Measurements from ENCODE around the gene MCU. TPM values are rescaled to one million over a fixed set of nuclear protein-coding genes. Genes with fewer than 3 reads are reported as not detected.
"Not testable (repeated sequence)": the region's sequence is repeated elsewhere in the genome, so short reads cannot be mapped to it uniquely, and the experiment has no call there.

MCU gene
- polyA plus RNA-seq, 1 of the 3 experiments (the other 2 are of a cell fraction) = 20.6 TPM

DNA sequence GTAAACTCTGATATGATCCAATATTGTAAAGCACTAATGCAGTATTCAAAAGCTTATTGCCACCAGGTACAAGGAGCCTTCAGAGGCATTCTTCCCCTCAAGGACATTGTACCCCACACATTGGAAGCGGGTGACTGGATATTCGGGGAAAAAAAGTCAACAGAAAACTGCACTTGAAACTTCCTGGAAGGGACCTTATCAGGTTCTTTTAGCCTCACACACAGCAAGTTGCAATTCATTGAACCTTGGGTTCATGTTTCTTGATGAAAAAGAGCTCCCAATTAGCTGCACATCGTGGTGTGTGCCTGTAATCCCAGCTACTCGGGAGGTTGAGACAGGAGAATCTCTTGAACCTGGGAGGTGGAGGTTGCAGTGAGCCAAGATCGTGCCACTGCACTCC is 49.6 kb upstream of the MCU start (continued):
- TF ChIP-seq, protein P1, sequence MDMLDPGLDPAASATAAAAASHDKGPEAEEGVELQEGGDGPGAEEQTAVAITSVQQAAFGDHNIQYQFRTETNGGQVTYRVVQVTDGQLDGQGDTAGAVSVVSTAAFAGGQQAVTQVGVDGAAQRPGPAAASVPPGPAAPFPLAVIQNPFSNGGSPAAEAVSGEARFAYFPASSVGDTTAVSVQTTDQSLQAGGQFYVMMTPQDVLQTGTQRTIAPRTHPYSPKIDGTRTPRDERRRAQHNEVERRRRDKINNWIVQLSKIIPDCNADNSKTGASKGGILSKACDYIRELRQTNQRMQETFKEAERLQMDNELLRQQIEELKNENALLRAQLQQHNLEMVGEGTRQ (IDR thresholded peaks at IDR 0.05; ENCODE audit: borderline replicate concordance, low read depth, low read length) = no peak
- no peak for TF ChIP-seq NFIC (IDR thresholded peaks at IDR 0.05; ENCODE audit: borderline replicate concordance)
- TF ChIP-seq MEF2A (IDR thresholded peaks at IDR 0.05; ENCODE audit: borderline replicate concordance, low read depth) = no peak

- H3K9ac ChIP-seq = no peak overlapping the region
- ChIA-PET CTCF (no interaction called here), POLR2A (no interaction called here)
- TF ChIP-seq RXRA (IDR thresholded peaks at IDR 0.05; ENCODE audit: borderline replicate concordance, low read depth) (no peak), MXI1 (IDR thresholded peaks at IDR 0.05; ENCODE audit: low read depth, low read length) (no peak), EZH2phosphoT487 (IDR thresholded peaks at IDR 0.05; ENCODE audit: borderline replicate concordance, low read depth) (no peak), SIN3A (IDR thresholded peaks at IDR 0.05; ENCODE audit: borderline replicate concordance, low read depth, low read length) (no peak), GABPA (IDR thresholded peaks at IDR 0.05; ENCODE audit: low read depth) (no peak), NRF1 (IDR thresholded peaks at IDR 0.05; ENCODE audit: low read depth, low read length) (no peak), RCOR1 (IDR thresholded peaks at IDR 0.05; ENCODE audit: low read length) (no peak), RFX5 (IDR thresholded peaks at IDR 0.05; ENCODE audit: low read length) (no peak), FOSL2 (IDR thresholded peaks at IDR 0.05; ENCODE audit: borderline replicate concordance, low read depth) (no peak), TAF1 (IDR thresholded peaks at IDR 0.05; ENCODE audit: borderline replicate concordance, low read depth, low read length) (no peak), EP300 (IDR thresholded peaks at IDR 0.05; ENCODE audit: borderline replicate concordance in 1 of 2, low read depth in 1 of 2, low read length in 1 of 2) (no peak), FOXM1 (IDR thresholded peaks at IDR 0.05; ENCODE audit: low read depth) (no peak), GATA2 (CRISPR knock-in tag; IDR thresholded peaks at IDR 0.05) (no peak), JUND (IDR thresholded peaks at IDR 0.05) (no peak), CHD2 (IDR thresholded peaks at IDR 0.05; ENCODE audit: low read length, partially characterized antibody) (no peak), TEAD4 (IDR thresholded peaks at IDR 0.05; ENCODE audit: borderline replicate concordance, insufficient read depth) (no peak), RAD21 (IDR thresholded peaks at IDR 0.05; ENCODE audit: low read length) (no peak)
- TF ChIP-seq, protein P2, sequence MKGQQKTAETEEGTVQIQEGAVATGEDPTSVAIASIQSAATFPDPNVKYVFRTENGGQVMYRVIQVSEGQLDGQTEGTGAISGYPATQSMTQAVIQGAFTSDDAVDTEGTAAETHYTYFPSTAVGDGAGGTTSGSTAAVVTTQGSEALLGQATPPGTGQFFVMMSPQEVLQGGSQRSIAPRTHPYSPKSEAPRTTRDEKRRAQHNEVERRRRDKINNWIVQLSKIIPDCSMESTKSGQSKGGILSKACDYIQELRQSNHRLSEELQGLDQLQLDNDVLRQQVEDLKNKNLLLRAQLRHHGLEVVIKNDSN (IDR thresholded peaks at IDR 0.05; ENCODE audit: borderline replicate concordance, low read depth) = no peak
- TF ChIP-seq, protein P3, sequence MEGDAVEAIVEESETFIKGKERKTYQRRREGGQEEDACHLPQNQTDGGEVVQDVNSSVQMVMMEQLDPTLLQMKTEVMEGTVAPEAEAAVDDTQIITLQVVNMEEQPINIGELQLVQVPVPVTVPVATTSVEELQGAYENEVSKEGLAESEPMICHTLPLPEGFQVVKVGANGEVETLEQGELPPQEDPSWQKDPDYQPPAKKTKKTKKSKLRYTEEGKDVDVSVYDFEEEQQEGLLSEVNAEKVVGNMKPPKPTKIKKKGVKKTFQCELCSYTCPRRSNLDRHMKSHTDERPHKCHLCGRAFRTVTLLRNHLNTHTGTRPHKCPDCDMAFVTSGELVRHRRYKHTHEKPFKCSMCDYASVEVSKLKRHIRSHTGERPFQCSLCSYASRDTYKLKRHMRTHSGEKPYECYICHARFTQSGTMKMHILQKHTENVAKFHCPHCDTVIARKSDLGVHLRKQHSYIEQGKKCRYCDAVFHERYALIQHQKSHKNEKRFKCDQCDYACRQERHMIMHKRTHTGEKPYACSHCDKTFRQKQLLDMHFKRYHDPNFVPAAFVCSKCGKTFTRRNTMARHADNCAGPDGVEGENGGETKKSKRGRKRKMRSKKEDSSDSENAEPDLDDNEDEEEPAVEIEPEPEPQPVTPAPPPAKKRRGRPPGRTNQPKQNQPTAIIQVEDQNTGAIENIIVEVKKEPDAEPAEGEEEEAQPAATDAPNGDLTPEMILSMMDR (IDR thresholded peaks at IDR 0.05) = no peak
- H4K20me1 ChIP-seq (ENCODE audit: insufficient read depth) = no peaks in the 10 kb centered on the region
- H3K27me3 ChIP-seq (ENCODE audit: insufficient read depth) = no peaks in the 10 kb centered on the region
- no peaks in the 10 kb centered on the region for H3K9me2 ChIP-seq
- no peak overlapping the region for H3K27ac ChIP-seq (ENCODE audit: low read depth in 2 of 2, low read length in 1 of 2)
- H3K36me3 ChIP-seq (replicated peaks in 1 of 2; ENCODE audit: control insufficient read depth in 1 of 2, insufficient read depth in 2 of 2, low read length in 1 of 2) = no peaks in the 10 kb centered on the region
- 36% methylated on average over 2 of the region's 2 CpGs for WGBS (ENCODE audit: low lambda C conversion rate)
- no peaks in the 10 kb centered on the region for H3K79me2 ChIP-seq (ENCODE audit: insufficient read depth)
- no peak overlapping the region for H3K4me3 ChIP-seq (ENCODE audit: low read depth in 2 of 2, low read length in 1 of 2)
- H3K4me1 ChIP-seq (ENCODE audit: control insufficient read depth in 1 of 2, insufficient read depth in 2 of 2, low read depth in 1 of 2, low read length in 1 of 2) = no peaks in the 10 kb centered on the region
- H2AFZ ChIP-seq (ENCODE audit: low read depth) = no peak overlapping the region
- H3K9me3 ChIP-seq = no peaks in the 10 kb centered on the region
- DNase-seq = no peak
- no peak overlapping the region for H3K4me2 ChIP-seq
- no peaks in the 10 kb centered on the region for H3F3A ChIP-seq (replicated peaks; ENCODE audit: insufficient read depth)
Observed at GRCh38 chr10:72645263-72645858, 46.6 kb upstream of the MCU start.

DNA sequence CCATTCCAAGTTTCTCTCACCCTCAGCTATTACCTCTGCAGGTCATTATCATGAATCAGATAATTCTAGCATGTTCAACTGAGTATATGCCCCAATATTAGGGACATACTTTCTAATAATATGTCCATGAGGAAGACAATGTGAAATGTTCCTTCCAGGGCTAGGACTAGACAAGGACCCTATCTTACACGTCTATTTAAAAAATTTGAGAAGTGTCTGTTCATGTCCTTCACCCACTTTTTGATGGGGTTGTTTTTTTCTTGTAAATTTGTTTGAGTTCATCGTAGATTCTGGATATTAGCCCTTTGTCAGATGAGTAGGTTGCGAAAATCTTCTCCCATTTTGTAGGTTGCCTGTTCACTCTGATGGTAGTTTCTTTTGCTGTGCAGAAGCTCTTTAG is 45.0 kb upstream of the MCU start:
- H3K9me2 ChIP-seq; H4K20me1 ChIP-seq (ENCODE audit: insufficient read depth); H3K4me1 ChIP-seq (ENCODE audit: control insufficient read depth in 1 of 2, insufficient read depth in 2 of 2, low read depth in 1 of 2, low read length in 1 of 2); H3K36me3 ChIP-seq (replicated peaks in 1 of 2; ENCODE audit: control insufficient read depth in 1 of 2, insufficient read depth in 2 of 2, low read length in 1 of 2); H3K27me3 ChIP-seq (ENCODE audit: insufficient read depth); H3K79me2 ChIP-seq (ENCODE audit: insufficient read depth); H3K9ac ChIP-seq; H3K27ac ChIP-seq (ENCODE audit: low read depth in 2 of 2, low read length in 1 of 2); H2AFZ ChIP-seq (ENCODE audit: low read depth); H3K4me2 ChIP-seq; DNase-seq; POLR2A ChIA-PET; H3K4me3 ChIP-seq (ENCODE audit: low read depth in 2 of 2, low read length in 1 of 2); H3F3A ChIP-seq (replicated peaks; ENCODE audit: insufficient read depth); H3K9me3 ChIP-seq: not testable (repeated sequence)
- 84% methylated on average over 3 of the region's 3 CpGs for WGBS (ENCODE audit: low lambda C conversion rate)
- CTCF ChIA-PET = interaction anchor here (0.6 kb wide), 1 partner anchor 255 kb away, joined by 4 read pairs; no protein-coding TSS in a partner anchor

Data from SK-N-SH (cell line).